Osteocyte (in vitro differentiated cells): Measurements from ENCODE around the gene SOS1. TPM values are rescaled to one million over a fixed set of nuclear protein-coding genes. Genes with fewer than 3 reads are reported as not detected.

Experiments used
- DNase-seq: peaks from one replicate; pipeline ENCODE4 v3.0.0; 2021; ENCODE audit warnings: mixed read lengths; ENCODE audit not compliant: unreplicated experiment; ENCODE audit errors: extremely low spot score
- H3K27ac Mint-ChIP-seq: one replicate; pipeline ENCODE4 v1.8.0; 2021; ENCODE audit warnings: mild to moderate bottlenecking, mixed read lengths; ENCODE audit not compliant: unreplicated experiment
- H3K27me3 Mint-ChIP-seq: one replicate; pipeline ENCODE4 v1.8.0; 2021; ENCODE audit warnings: mixed read lengths; ENCODE audit not compliant: unreplicated experiment
- H3K36me3 Mint-ChIP-seq: one replicate; pipeline ENCODE4 v1.8.0; 2021; ENCODE audit warnings: mixed read lengths; ENCODE audit not compliant: unreplicated experiment
- H3K4me1 Mint-ChIP-seq: one replicate; pipeline ENCODE4 v1.8.0; 2021; ENCODE audit warnings: mixed read lengths; ENCODE audit not compliant: unreplicated experiment
- H3K4me3 Mint-ChIP-seq: one replicate; pipeline ENCODE4 v1.8.0; 2021; ENCODE audit warnings: mild to moderate bottlenecking, moderate library complexity, mixed read lengths; ENCODE audit not compliant: unreplicated experiment
- H3K9me3 Mint-ChIP-seq: one replicate; pipeline ENCODE4 v1.8.0; 2021; ENCODE audit warnings: mixed read lengths; ENCODE audit not compliant: unreplicated experiment
- CTCF ChIP-seq: fragments of 200-600 bp; sonication (generic); IDR thresholded peaks from 2 replicates; pipeline ENCODE4 v1.5.0; 2021; ENCODE audit warnings: antibody characterized with exemption, mild to moderate bottlenecking, moderate library complexity
- total RNA-seq: library from RNA; stranded (reverse); gene quantifications from 2 replicates; pipeline ENCODE4 v1.2.1, GENCODE V29; 2021

The SOS1 gene
- total RNA-seq, 1 donor from 2014 or later, result 35.6 TPM

- TF ChIP-seq CTCF, result no peak
- no peak for DNase-seq
- no peaks in the 10 kb centered on the region for H3K36me3 Mint-ChIP-seq
- H3K9me3 Mint-ChIP-seq, result no peaks in the 10 kb centered on the region
- H3K27me3 Mint-ChIP-seq, result no peaks in the 10 kb centered on the region
- H3K4me3 Mint-ChIP-seq, result no peak overlapping the region
- peaks cover 11% of the 10 kb centered on the region for H3K4me1 Mint-ChIP-seq
- H3K27ac Mint-ChIP-seq, result no peak overlapping the region
These were observed 27.5 kb downstream of the SOS1 start for GRCh38 chr2:39093218-39093898.

- TF ChIP-seq CTCF, result no peak
- no peaks in the 10 kb centered on the region for H3K9me3 Mint-ChIP-seq
- H3K4me1 Mint-ChIP-seq, result peaks cover 12% of the 10 kb centered on the region
- no peak for DNase-seq
- no peak overlapping the region for H3K27ac Mint-ChIP-seq
- H3K27me3 Mint-ChIP-seq, result no peaks in the 10 kb centered on the region
- no peak overlapping the region for H3K4me3 Mint-ChIP-seq
- H3K36me3 Mint-ChIP-seq, result no peaks in the 10 kb centered on the region
These were observed 29.3 kb downstream of the SOS1 start for GRCh38 chr2:39091543-39091942.

- Mint-ChIP-seq H3K4me3 (no peak overlapping the region), H3K4me1 (peaks cover 12% of the 10 kb centered on the region), H3K27ac (no peak overlapping the region), H3K27me3 (no peaks in the 10 kb centered on the region), H3K36me3 (no peaks in the 10 kb centered on the region), H3K9me3 (no peaks in the 10 kb centered on the region)
- TF ChIP-seq CTCF, result no peak
- DNase-seq, result no peak
These were observed 29.8 kb downstream of the SOS1 start for GRCh38 chr2:39091063-39091462.

- no peak for DNase-seq
- no peaks in the 10 kb centered on the region for H3K9me3 Mint-ChIP-seq
- H3K4me1 Mint-ChIP-seq, result peaks cover 6% of the 10 kb centered on the region
- no peak for TF ChIP-seq CTCF
- no peak overlapping the region for H3K4me3 Mint-ChIP-seq
- H3K36me3 Mint-ChIP-seq, result peaks cover 2% of the 10 kb centered on the region
- H3K27ac Mint-ChIP-seq, result no peak overlapping the region
- no peaks in the 10 kb centered on the region for H3K27me3 Mint-ChIP-seq
These were observed 40.7 kb downstream of the SOS1 start for GRCh38 chr2:39080152-39080551.

GRCh38 chr2:39069890-39070465 is 50.9 kb downstream of the SOS1 start:
- Mint-ChIP-seq H3K4me1 (peaks cover 16% of the 10 kb centered on the region), H3K36me3 (peaks cover 16% of the 10 kb centered on the region), H3K27ac (no peak overlapping the region), H3K9me3 (no peaks in the 10 kb centered on the region), H3K27me3 (no peaks in the 10 kb centered on the region), H3K4me3 (no peak overlapping the region)
- DNase-seq, result no peak
- TF ChIP-seq CTCF, result no peak
